Glutamatergic neuron (in vitro differentiated cells): ENCODE data around the gene TRAF3IP3. TPM values are rescaled to one million over a fixed set of nuclear protein-coding genes. Genes with fewer than 3 reads are reported as not detected.

Experiments
- DNase-seq: peaks from one replicate; pipeline ENCODE4 v3.0.0; 2022
- H3K27ac Mint-ChIP-seq: one replicate; pipeline ENCODE4 v1.8.0; 2020; ENCODE audit warnings: mild to moderate bottlenecking, mixed read lengths, inconsistent platforms; ENCODE audit not compliant: unreplicated experiment
- H3K27me3 Mint-ChIP-seq: one replicate; pipeline ENCODE4 v1.8.0; 2020; ENCODE audit warnings: mild to moderate bottlenecking, moderate library complexity, mixed read lengths, inconsistent platforms; ENCODE audit not compliant: unreplicated experiment
- H3K36me3 Mint-ChIP-seq: one replicate; pipeline ENCODE4 v1.8.0; 2020; ENCODE audit warnings: mild to moderate bottlenecking, mixed read lengths, inconsistent platforms; ENCODE audit not compliant: unreplicated experiment
- H3K4me1 Mint-ChIP-seq: one replicate; pipeline ENCODE4 v1.8.0; 2020; ENCODE audit warnings: mild to moderate bottlenecking, low read depth, mixed read lengths, inconsistent platforms; ENCODE audit not compliant: unreplicated experiment
- H3K4me3 Mint-ChIP-seq: one replicate; pipeline ENCODE4 v1.8.0; 2020; ENCODE audit warnings: mild to moderate bottlenecking, mixed read lengths, inconsistent platforms; ENCODE audit not compliant: unreplicated experiment
- H3K9me3 Mint-ChIP-seq: one replicate; pipeline ENCODE4 v1.8.0; 2020; ENCODE audit warnings: mild to moderate bottlenecking, moderate library complexity, mixed read lengths, inconsistent platforms; ENCODE audit not compliant: unreplicated experiment
- CTCF ChIP-seq: fragments of 200-600 bp; sonication (generic); IDR thresholded peaks from one replicate; pipeline ENCODE4 v1.5.0; 2021; ENCODE audit not compliant: partially characterized antibody, unreplicated experiment
- total RNA-seq: library from RNA; stranded (reverse); fragmentation: NEBNext Ultra II Directional; extraction: Animal tissue kit (Norgen Biotek cat#: 25700); gene quantifications from one replicate; pipeline ENCODE4 v1.2.1, GENCODE V29; 2021; ENCODE audit not compliant: unreplicated experiment

Gene TRAF3IP3
- total RNA-seq, 1 donor from 2014 or later: not detected

- TF ChIP-seq CTCF: no peak
These were observed 52.3 kb downstream of the TRAF3IP3 start for GRCh38 chr1:209808059-209808581.

GRCh38 chr1:209809611-209810010 lies 53.8 kb downstream of the TRAF3IP3 start:
- Mint-ChIP-seq H3K9me3 (no peaks in the 10 kb centered on the region), H3K4me1 (peaks cover 10% of the 10 kb centered on the region), H3K36me3 (no peaks in the 10 kb centered on the region), H3K27ac (no peak overlapping the region), H3K27me3 (peaks cover 5% of the 10 kb centered on the region), H3K4me3 (no peak overlapping the region)
- no peak for DNase-seq
- TF ChIP-seq CTCF: no peak

More at GRCh38 chr1:209808059-209808581, 52.3 kb downstream of the TRAF3IP3 start:
- Mint-ChIP-seq H3K27ac (no peak overlapping the region), H3K9me3 (no peaks in the 10 kb centered on the region), H3K27me3 (peaks cover 5% of the 10 kb centered on the region), H3K36me3 (no peaks in the 10 kb centered on the region), H3K4me1 (peaks cover 9% of the 10 kb centered on the region), H3K4me3 (no peak overlapping the region)
- DNase-seq: no peak

GRCh38 chr1:209810783-209811182 lies 54.9 kb downstream of the TRAF3IP3 start:
- TF ChIP-seq CTCF: no peak
- no peaks in the 10 kb centered on the region for H3K9me3 Mint-ChIP-seq
- peak overlapping the region; percentile 24 for H3K27ac Mint-ChIP-seq
- DNase-seq: no peak
- H3K27me3 Mint-ChIP-seq: peaks cover 2% of the 10 kb centered on the region
- H3K36me3 Mint-ChIP-seq: no peaks in the 10 kb centered on the region
- H3K4me3 Mint-ChIP-seq: no peak overlapping the region
- peaks cover 14% of the 10 kb centered on the region for H3K4me1 Mint-ChIP-seq

GRCh38 chr1:209813902-209814301 lies 58.0 kb downstream of the TRAF3IP3 start:
- no peak overlapping the region for H3K4me3 Mint-ChIP-seq
- peaks cover 28% of the 10 kb centered on the region for H3K4me1 Mint-ChIP-seq
- no peaks in the 10 kb centered on the region for H3K27me3 Mint-ChIP-seq
- H3K9me3 Mint-ChIP-seq: no peaks in the 10 kb centered on the region
- TF ChIP-seq CTCF: no peak
- no peak overlapping the region for H3K27ac Mint-ChIP-seq
- DNase-seq: no peak
- H3K36me3 Mint-ChIP-seq: no peaks in the 10 kb centered on the region

GRCh38 chr1:209815490-209815889 lies 59.6 kb downstream of the TRAF3IP3 start:
- DNase-seq: no peak
- no peaks in the 10 kb centered on the region for H3K9me3 Mint-ChIP-seq
- peaks cover 28% of the 10 kb centered on the region for H3K4me1 Mint-ChIP-seq
- H3K27me3 Mint-ChIP-seq: no peaks in the 10 kb centered on the region
- H3K4me3 Mint-ChIP-seq: no peak overlapping the region
- H3K27ac Mint-ChIP-seq: no peak overlapping the region
- TF ChIP-seq CTCF: no peak
- no peaks in the 10 kb centered on the region for H3K36me3 Mint-ChIP-seq
